C4-2B (cell line): ENCODE measurements around the gene EFCAB13.
"Not testable (repeated sequence)": the region's sequence is repeated elsewhere in the genome, so short reads cannot be mapped to it uniquely, and the experiment has no call there.

Experiments used
- ZFX ChIP-seq: fragments of 450-650 bp; IDR thresholded peaks from 2 replicates; pipeline ENCODE4 v1.6.1; 2017
- TF ChIP-seq, protein P1 (sequence below): fragments of 450-650 bp; conservative IDR thresholded peaks from 2 replicates; pipeline ENCODE4 v1.5.1; 2017; ENCODE audit warnings: mild to moderate bottlenecking

DNA sequence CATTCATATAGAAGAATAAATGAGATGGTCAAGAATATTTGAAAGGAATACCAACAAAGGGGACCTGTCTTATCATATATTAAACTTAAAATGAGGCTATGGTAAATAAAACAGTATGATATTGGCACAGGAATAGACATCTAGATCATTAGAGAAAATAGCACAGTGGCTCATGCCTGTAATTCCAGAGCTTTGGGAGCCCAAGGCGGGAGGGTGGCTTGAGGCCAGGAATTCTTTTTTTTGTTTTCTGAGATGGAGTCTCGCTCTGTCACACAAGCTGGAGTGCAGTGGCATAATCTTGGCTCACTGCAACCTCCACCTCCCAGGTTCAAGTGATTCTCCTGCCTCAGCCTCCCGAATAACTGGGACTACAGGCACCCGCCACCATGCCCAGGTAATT, 143.2 kb downstream of the EFCAB13 start:
- TF ChIP-seq, protein P1, sequence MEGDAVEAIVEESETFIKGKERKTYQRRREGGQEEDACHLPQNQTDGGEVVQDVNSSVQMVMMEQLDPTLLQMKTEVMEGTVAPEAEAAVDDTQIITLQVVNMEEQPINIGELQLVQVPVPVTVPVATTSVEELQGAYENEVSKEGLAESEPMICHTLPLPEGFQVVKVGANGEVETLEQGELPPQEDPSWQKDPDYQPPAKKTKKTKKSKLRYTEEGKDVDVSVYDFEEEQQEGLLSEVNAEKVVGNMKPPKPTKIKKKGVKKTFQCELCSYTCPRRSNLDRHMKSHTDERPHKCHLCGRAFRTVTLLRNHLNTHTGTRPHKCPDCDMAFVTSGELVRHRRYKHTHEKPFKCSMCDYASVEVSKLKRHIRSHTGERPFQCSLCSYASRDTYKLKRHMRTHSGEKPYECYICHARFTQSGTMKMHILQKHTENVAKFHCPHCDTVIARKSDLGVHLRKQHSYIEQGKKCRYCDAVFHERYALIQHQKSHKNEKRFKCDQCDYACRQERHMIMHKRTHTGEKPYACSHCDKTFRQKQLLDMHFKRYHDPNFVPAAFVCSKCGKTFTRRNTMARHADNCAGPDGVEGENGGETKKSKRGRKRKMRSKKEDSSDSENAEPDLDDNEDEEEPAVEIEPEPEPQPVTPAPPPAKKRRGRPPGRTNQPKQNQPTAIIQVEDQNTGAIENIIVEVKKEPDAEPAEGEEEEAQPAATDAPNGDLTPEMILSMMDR, result not testable (repeated sequence)
- not testable (repeated sequence) for TF ChIP-seq ZFX
